T47D (cell line): ENCODE data around the gene SSNA1.

Experiments
- DNase-seq, 2 experiments: peaks; one replicate each; pipeline versions ENCODE4 v3.0.0 to v3.0.0-alpha.2; 2011 to 2012; ENCODE audit warnings: low read depth in 1 of 2, low spot score in 1 of 2
- JUND ChIP-seq: IDR thresholded peaks from 2 replicates; pipeline ENCODE4 v1.6.1; 2012; ENCODE audit warnings: low read depth
- in situ Hi-C: cut with HindIII; loops from 2 replicates; pipeline ENCODE4 v1.10.0; 2016; ENCODE audit warnings: low sequenced_read_pairs, low pct_unique_long_range_greater_than_20kb

SSNA1 gene

GRCh38 chr9:137220317-137221094 is 32.0 kb downstream of the SSNA1 start:
- in situ Hi-C loops = no loop called here
- TF ChIP-seq JUND = no peak
- no peak for DNase-seq

GRCh38 chr9:137221095-137221505 is 32.6 kb downstream of the SSNA1 start:
- no peak for TF ChIP-seq JUND
- in situ Hi-C loops = no loop called here

GRCh38 chr9:137221506-137222111 is 33.1 kb downstream of the SSNA1 start:
- peak in 1 of 2 experiments; percentile 55 for DNase-seq
- TF ChIP-seq JUND = no peak
- in situ Hi-C loops = no loop called here

More at GRCh38 chr9:137221095-137221505, 32.6 kb downstream of the SSNA1 start:
- DNase-seq = no peak

GRCh38 chr9:137222190-137223077 is 34.0 kb downstream of the SSNA1 start, which contains the start of gene RNF208:
Gene RNF208 (minus strand): TSS chr9:137222240. CDS start chr9:137221212, 1,028 bp downstream.
- in situ Hi-C loops = no loop called here
- TF ChIP-seq JUND = no peak
- DNase-seq = peak in 1 of 2 experiments; percentile 70

GRCh38 chr9:137223078-137223970 is 34.8 kb downstream of the SSNA1 start:
- DNase-seq = peak; percentile 99 to 100
- in situ Hi-C loops = no loop called here
- no peak; the same call in none of the 2 replicates for TF ChIP-seq JUND

GRCh38 chr9:137224830-137225694 is 36.6 kb downstream of the SSNA1 start, which contains the start of gene CYSRT1:
Gene CYSRT1 (plus strand): TSS chr9:137225174. CDS start chr9:137225622, 448 bp downstream.
- no peak for TF ChIP-seq JUND
- in situ Hi-C loops = no loop called here
- peak in 1 of 2 experiments; percentile 54 for DNase-seq

- in situ Hi-C loops = no loop called here
- no peak for DNase-seq
- TF ChIP-seq JUND = no peak
Measured at GRCh38 chr9:137225699-137226331, 37.3 kb downstream of the SSNA1 start.

GRCh38 chr9:137226338-137227053 is 38.0 kb downstream of the SSNA1 start:
- peak in 1 of 2 experiments; percentile 81 for DNase-seq
- in situ Hi-C loops = no loop called here
- TF ChIP-seq JUND = no peak

- TF ChIP-seq JUND = no peak
- in situ Hi-C loops = no loop called here
- peak; percentile 93 to 94 for DNase-seq
Measured at GRCh38 chr9:137227054-137227852, 38.8 kb downstream of the SSNA1 start, which contains the start of gene RNF224. Gene RNF224 (plus strand): TSS chr9:137227502. CDS start chr9:137228336, 834 bp downstream.
